ENCODE data around the gene IL21.
"Not testable (repeated sequence)": the region's sequence is repeated elsewhere in the genome, so short reads cannot be mapped to it uniquely, and the experiment has no call there.

Gene IL21

DNA sequence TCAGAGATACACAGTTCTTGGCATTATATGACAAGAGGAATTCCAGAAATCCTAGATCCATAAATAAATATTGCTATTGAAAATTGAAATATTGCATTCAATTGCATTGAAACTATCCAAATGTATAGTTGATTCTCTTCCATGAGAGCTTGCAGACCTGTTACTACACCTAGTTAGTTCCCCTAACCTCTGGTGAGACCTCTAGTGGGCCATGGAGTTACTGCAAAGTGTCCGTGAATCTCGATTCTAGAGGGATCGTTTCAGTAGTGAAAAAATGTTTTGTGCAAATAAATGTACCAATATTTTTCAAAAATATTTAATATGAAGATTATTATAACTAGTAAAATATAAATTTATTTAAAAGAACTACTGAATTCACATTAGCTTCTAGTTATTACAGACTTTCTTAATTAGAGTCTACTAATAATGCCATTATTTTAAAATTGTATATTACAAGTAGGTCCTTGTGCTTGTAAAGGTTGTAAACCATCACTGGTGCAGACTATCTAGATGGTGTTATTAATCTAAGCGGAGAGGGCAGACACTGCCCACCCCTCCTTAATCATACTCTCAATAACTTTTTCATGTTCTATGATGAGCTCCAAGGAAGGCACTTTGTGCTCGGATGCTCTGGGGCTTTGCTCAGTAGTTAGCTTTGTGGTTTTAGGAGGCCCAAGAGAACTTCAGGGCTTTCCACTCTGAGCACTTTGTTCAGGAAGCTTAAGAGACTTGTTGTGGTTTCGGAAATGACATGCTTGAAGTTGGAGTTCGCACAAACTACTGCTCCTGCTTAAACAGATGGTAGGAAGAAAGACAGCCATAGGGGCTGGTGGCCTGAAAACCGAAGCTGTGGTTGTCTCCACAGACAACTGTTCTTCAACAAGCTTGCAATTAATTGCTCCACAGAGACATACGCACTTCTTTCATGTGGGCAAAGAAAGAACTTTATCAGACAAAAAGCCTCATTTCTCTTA is 42.8 kb downstream of the IL21 start:
- peak; percentile 71 for DNase-seq (ENCODE audit: low read depth)

- no peak for DNase-seq (ENCODE audit: low read depth)
Measured at GRCh38 chr4:122577189-122577553, 43.7 kb downstream of the IL21 start.

- no peak for DNase-seq (ENCODE audit: low read depth)
Measured at GRCh38 chr4:122576261-122577188, 44.3 kb downstream of the IL21 start.

GRCh38 chr4:122574347-122574746 is 46.5 kb downstream of the IL21 start:
- not testable (repeated sequence) for DNase-seq (ENCODE audit: low read depth)

DNA sequence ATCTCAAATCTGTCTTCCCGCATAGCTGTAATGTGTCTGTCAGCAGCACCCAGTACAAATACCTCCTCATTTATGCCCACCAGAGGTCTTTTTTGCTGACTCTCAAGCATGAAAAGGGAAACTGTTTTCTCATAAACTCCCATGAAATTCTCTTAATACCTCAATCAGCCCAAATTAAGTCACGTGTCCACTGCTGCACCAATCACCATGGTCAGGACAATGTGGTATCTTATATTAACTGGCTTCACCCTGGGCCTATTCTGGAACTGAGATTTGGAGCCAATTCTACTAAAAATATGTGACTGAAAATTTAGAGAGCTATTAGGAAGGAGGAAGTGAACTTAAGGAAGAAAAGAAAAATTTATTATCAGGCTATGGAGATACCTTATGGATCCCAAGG is 58.4 kb downstream of the IL21 start:
- no peak for DNase-seq (ENCODE audit: low read depth)

Measured in T follicular helper cell (primary cell).